Pancreas (tissue), 10 donors: ENCODE results near the gene ANKRD31. TPM values are rescaled to one million over a fixed set of nuclear protein-coding genes. Genes with fewer than 3 reads are reported as not detected.

Experiments
- ATAC-seq, 4 donors: fragments of 200-7000 bp; cut with Tn5 transposase; one replicate each; pipeline versions ENCODE4 v1.8.0 to v1.9.1; 2020; ENCODE audit warnings: mild to moderate bottlenecking in 4 of 4, moderate library complexity in 4 of 4
- DNase-seq, 6 donors: peaks; one replicate each; pipeline ENCODE4 v3.0.0-alpha.2; 2020
- FAIRE-seq: peaks from 2 replicates; lab custom pipeline; 2012; peaks lifted over from hg19 to GRCh38; lab: Jason Lieb, UNC
- H3K27ac ChIP-seq, 4 donors: fragments of 200-600 bp; sonication (generic); 1 replicate in 3 of 4; 2 replicates in 1 of 4; pipeline versions ENCODE4 v1.5.0 to v1.8.0; 2020
- H3K27me3 ChIP-seq, 4 donors: fragments of 200-600 bp; one replicate each; pipeline ENCODE4 v1.8.0; 2021
- H3K36me3 ChIP-seq, 3 donors: fragments of 200-600 bp; sonication (generic) in 1 of 3; one replicate each; pipeline versions ENCODE4 v1.5.0 to v1.8.0; 2020 to 2021
- H3K4me1 ChIP-seq, 3 donors: fragments of 200-600 bp; one replicate each; pipeline ENCODE4 v1.8.0; 2021
- H3K4me3 ChIP-seq, 4 donors: fragments of 200-600 bp; sonication (generic) in 2 of 4; one replicate each; pipeline versions ENCODE4 v1.5.0 to v1.8.0; 2020 to 2021
- H3K9me3 ChIP-seq, 4 donors: fragments of 200-600 bp; one replicate each; pipeline ENCODE4 v1.8.0; 2021
- CTCF ChIP-seq, 4 donors: fragments of 200-600 bp; sonication (generic) in 3 of 4; IDR thresholded peaks; one replicate each; pipeline versions ENCODE4 v1.5.0 to v1.8.0; 2021; ENCODE audit warnings: antibody characterized with exemption in 4 of 4
- WGBS, 2 donors: extraction: QIAGEN DNeasy Blood & Tissue Kit; methylation state at CpG; one replicate each; pipeline ENCODE4 v1.1.7; 2013; 5-methylcytosine and 5-hydroxymethylcytosine counted together
- intact Hi-C, 3 donors: fragments of 100-400 bp; cut with DNase I; formaldehyde crosslinking; loops; one replicate each; pipeline versions ENCODE4 v1.11.1 to v1.14.2; 2022
- polyA plus RNA-seq, 2 donors: library from polyadenylated mRNA; stranded (reverse); fragments of 200-250 nt; gene quantifications; one replicate each; pipeline ENCODE4 v1.2.3, GENCODE V29; 2013
- total RNA-seq, 6 donors: library from RNA; stranded (reverse); fragmentation: NEBNext Ultra II Directional in 4 of 6; extraction: Animal tissue kit (Norgen Biotek cat#: 25700) in 4 of 6; gene quantifications; one replicate each; pipeline versions ENCODE4 v1.2.1 to v1.2.4, GENCODE V29; 2021 to 2023
- donor health status: healthy with polysubstance abuse.
- donor health status: DM: no; HTN: no; CAD: no; lungs with moderate emphysema.
- donor health status: DM: no; HTN: no; CAD: no.
- donor health status: control.
- donor health status: control.
- donor health status: Bipolar disorder and iron deficiency.
- donor health status: DM: yes; HTN: yes; CAD: no.
- donor health status: DM: no; HTN: no; CAD: no.
- donor health status: DM: no; HTN: no; CAD: no.
- donor health status: DM: yes; HTN: yes; CAD: no.

Gene ANKRD31
- total and polyA plus RNA-seq, 8 donors, result 0.08 to 0.28 (median 0.18) TPM

GRCh38 chr5:75245023-75245422 lies 8.3 kb upstream of the ANKRD31 start:
- H3K4me1 ChIP-seq, result no peaks in the 10 kb centered on the region
- H3K9me3 ChIP-seq, result no peaks in the 10 kb centered on the region
- no peak overlapping the region for H3K4me3 ChIP-seq
- FAIRE-seq (no peak), ATAC-seq (no peak), DNase-seq (no peak)
- H3K27me3 ChIP-seq, result no peaks in the 10 kb centered on the region
- intact Hi-C loops, result no loop called here
- no peak for TF ChIP-seq CTCF (IDR thresholded peaks at IDR 0.05)
- H3K27ac ChIP-seq, result no peak overlapping the region
- H3K36me3 ChIP-seq, result no peaks in the 10 kb centered on the region
- WGBS, 2 donors, result 87 to 89% methylated on average over 2 of the region's 2 CpGs

- DNase-seq (no peak), ATAC-seq (no peak), FAIRE-seq (no peak)
- Histone ChIP-seq H3K9me3 (no peaks in the 10 kb centered on the region), H3K4me1 (no peaks in the 10 kb centered on the region), H3K27me3 (no peaks in the 10 kb centered on the region), H3K4me3 (no peak overlapping the region), H3K27ac (no peak overlapping the region), H3K36me3 (no peaks in the 10 kb centered on the region)
- TF ChIP-seq CTCF (IDR thresholded peaks at IDR 0.05), result no peak
- intact Hi-C loops, result no loop called here
- WGBS, 2 donors, result 68 to 73% methylated on average over 5 of the region's 5 CpGs
Observed at GRCh38 chr5:75243510-75243909, 6.8 kb upstream of the ANKRD31 start.

GRCh38 chr5:75243100-75243499 lies 6.4 kb upstream of the ANKRD31 start:
- Histone ChIP-seq H3K27me3 (no peaks in the 10 kb centered on the region), H3K4me1 (no peaks in the 10 kb centered on the region), H3K36me3 (no peaks in the 10 kb centered on the region), H3K4me3 (no peak overlapping the region), H3K27ac (no peak overlapping the region), H3K9me3 (no peaks in the 10 kb centered on the region)
- intact Hi-C loops, result no loop called here
- FAIRE-seq, result no peak
- DNase-seq, result no peak
- no peak for TF ChIP-seq CTCF (IDR thresholded peaks at IDR 0.05)
- no peak for ATAC-seq
- WGBS, 2 donors, result 24% methylated on average over 1 of the region's 1 CpG

GRCh38 chr5:75242067-75242466 lies 5.4 kb upstream of the ANKRD31 start:
- intact Hi-C loops, result no loop called here
- H3K36me3 ChIP-seq, result no peaks in the 10 kb centered on the region
- H3K9me3 ChIP-seq, result no peaks in the 10 kb centered on the region
- no peak for FAIRE-seq
- H3K27me3 ChIP-seq, result no peaks in the 10 kb centered on the region
- ATAC-seq, result no peak
- no peaks in the 10 kb centered on the region for H3K4me1 ChIP-seq
- TF ChIP-seq CTCF (IDR thresholded peaks at IDR 0.05), result no peak
- no peak for DNase-seq
- H3K27ac ChIP-seq, result no peak overlapping the region
- 62 to 67% methylated on average over 2 of the region's 2 CpGs for WGBS, 2 donors
- no peak overlapping the region for H3K4me3 ChIP-seq

- Histone ChIP-seq H3K9me3 (no peaks in the 10 kb centered on the region), H3K27me3 (no peaks in the 10 kb centered on the region), H3K4me3 (no peak overlapping the region), H3K4me1 (peaks cover 0 to 5% (median 0%) of the 10 kb centered on the region in 3 donors), H3K27ac (no peak overlapping the region), H3K36me3 (no peaks in the 10 kb centered on the region)
- 48 to 67% methylated on average over 2 of the region's 2 CpGs for WGBS, 2 donors
- intact Hi-C loops, result no loop called here
- ATAC-seq (no peak), DNase-seq (no peak), FAIRE-seq (no peak)
- TF ChIP-seq CTCF (IDR thresholded peaks at IDR 0.05), result no peak
Observed at GRCh38 chr5:75239681-75240080, 3.0 kb upstream of the ANKRD31 start.
